CD4-positive, alpha-beta T cell (primary cell): ENCODE measurements around the gene ELOVL5. TPM values are rescaled to one million over a fixed set of nuclear protein-coding genes. Genes with fewer than 3 reads are reported as not detected.

Experiments used
- ATAC-seq: fragments of 200-7000 bp; cut with Tn5 transposase; one replicate; pipeline ENCODE4 v1.10.0; 2022; ENCODE audit warnings: mild to moderate bottlenecking; ENCODE audit not compliant: poor library complexity
- CTCF ChIA-PET: fragments of 350-600 bp; sonication (Branson Sonifier 250); formaldehyde crosslinking; loops from one replicate; lab custom pipeline; 2021; ENCODE audit warnings: antibody characterized with exemption, inconsistent platforms; lab: Charles Lee
- POLR2A ChIA-PET: fragments of 350-600 bp; sonication (Branson Sonifier 250); formaldehyde crosslinking; loops from one replicate; lab custom pipeline; 2021; ENCODE audit warnings: antibody characterized with exemption, inconsistent platforms; lab: Charles Lee
- DNase-seq, 14 experiments: peaks; one replicate each; pipeline ENCODE4 v3.0.0-alpha.2; 2013 to 2020; ENCODE audit warnings: mixed read lengths in 2 of 14
- H3K27ac ChIP-seq, 2 donors: one replicate each; pipeline versions ENCODE4 v1.5.1 to v1.7.0; 2013; ENCODE audit warnings: low read length in 2 of 2, low read depth in 1 of 2, mild to moderate bottlenecking in 1 of 2
- H3K27me3 ChIP-seq, 2 experiments: 1 replicate in 1 of 2; 2 replicates in 1 of 2; pipeline versions ENCODE4 v1.6.1 to v1.7.0; 2013; ENCODE audit warnings: low read length in 2 of 2, control low read depth in 1 of 2, mild to moderate bottlenecking in 1 of 2, moderate library complexity in 1 of 2; ENCODE audit not compliant: insufficient read depth in 2 of 2, control insufficient read depth in 1 of 2
- H3K36me3 ChIP-seq: one replicate; pipeline ENCODE4 v1.6.1; 2013; ENCODE audit warnings: low read length, control low read depth; ENCODE audit not compliant: insufficient read depth
- H3K4me1 ChIP-seq: one replicate; pipeline ENCODE4 v1.6.1; 2013; ENCODE audit warnings: low read length, control low read depth; ENCODE audit not compliant: insufficient read depth
- H3K4me3 ChIP-seq: one replicate; pipeline ENCODE4 v1.5.1; 2013; ENCODE audit warnings: mild to moderate bottlenecking, low read length, moderate library complexity
- H3K9me3 ChIP-seq, 2 experiments: 1 replicate in 1 of 2; 2 replicates in 1 of 2; pipeline versions ENCODE4 v1.6.1 to v1.7.0; 2013; ENCODE audit warnings: low read length in 2 of 2, mild to moderate bottlenecking in 2 of 2, control low read depth in 1 of 2, moderate library complexity in 1 of 2; ENCODE audit not compliant: control insufficient read depth in 1 of 2, insufficient read depth in 1 of 2
- H3K27ac Mint-ChIP-seq: one replicate; pipeline ENCODE4 v1.8.0; 2020; ENCODE audit warnings: mixed read lengths
- H3K27me3 Mint-ChIP-seq: one replicate; pipeline ENCODE4 v1.8.0; 2021; ENCODE audit warnings: mixed read lengths
- H3K36me3 Mint-ChIP-seq: one replicate; pipeline ENCODE4 v1.8.0; 2021; ENCODE audit warnings: low read depth, mixed read lengths
- H3K4me1 Mint-ChIP-seq: one replicate; pipeline ENCODE4 v1.8.0; 2021; ENCODE audit warnings: low read depth, mixed read lengths
- H3K4me3 Mint-ChIP-seq: one replicate; pipeline ENCODE4 v1.8.0; 2020; ENCODE audit warnings: mild to moderate bottlenecking, mixed read lengths
- H3K9me3 Mint-ChIP-seq: one replicate; pipeline ENCODE4 v1.8.0; 2020; ENCODE audit warnings: mixed read lengths
- intact Hi-C, 2 experiments: fragments of 100-400 bp; cut with DNase I in 1 of 2; cut with micrococcal nuclease in 1 of 2; formaldehyde crosslinking; loops; one replicate each; pipeline versions ENCODE4 v1.15.1 to v1.9.0; 2023 to 2025; cut with DNase I, micrococcal nuclease
- total RNA-seq, 174 experiments: library from RNA in 2 of 174; stranded (reverse) in 2 of 174; gene quantifications; one replicate each; pipeline ENCODE4 v1.2.3 and lab custom pipeline; 2021 to 2026
- TF ChIP-seq, protein P1 (sequence below): fragments of 200-600 bp; IDR thresholded peaks from one replicate; pipeline ENCODE4 v1.8.0; 2022; ENCODE audit warnings: antibody characterized with exemption, mild to moderate bottlenecking

ELOVL5 gene
- total RNA-seq, 2 experiments from 2014 or later: 78.0 to 86.8 TPM

DNA sequence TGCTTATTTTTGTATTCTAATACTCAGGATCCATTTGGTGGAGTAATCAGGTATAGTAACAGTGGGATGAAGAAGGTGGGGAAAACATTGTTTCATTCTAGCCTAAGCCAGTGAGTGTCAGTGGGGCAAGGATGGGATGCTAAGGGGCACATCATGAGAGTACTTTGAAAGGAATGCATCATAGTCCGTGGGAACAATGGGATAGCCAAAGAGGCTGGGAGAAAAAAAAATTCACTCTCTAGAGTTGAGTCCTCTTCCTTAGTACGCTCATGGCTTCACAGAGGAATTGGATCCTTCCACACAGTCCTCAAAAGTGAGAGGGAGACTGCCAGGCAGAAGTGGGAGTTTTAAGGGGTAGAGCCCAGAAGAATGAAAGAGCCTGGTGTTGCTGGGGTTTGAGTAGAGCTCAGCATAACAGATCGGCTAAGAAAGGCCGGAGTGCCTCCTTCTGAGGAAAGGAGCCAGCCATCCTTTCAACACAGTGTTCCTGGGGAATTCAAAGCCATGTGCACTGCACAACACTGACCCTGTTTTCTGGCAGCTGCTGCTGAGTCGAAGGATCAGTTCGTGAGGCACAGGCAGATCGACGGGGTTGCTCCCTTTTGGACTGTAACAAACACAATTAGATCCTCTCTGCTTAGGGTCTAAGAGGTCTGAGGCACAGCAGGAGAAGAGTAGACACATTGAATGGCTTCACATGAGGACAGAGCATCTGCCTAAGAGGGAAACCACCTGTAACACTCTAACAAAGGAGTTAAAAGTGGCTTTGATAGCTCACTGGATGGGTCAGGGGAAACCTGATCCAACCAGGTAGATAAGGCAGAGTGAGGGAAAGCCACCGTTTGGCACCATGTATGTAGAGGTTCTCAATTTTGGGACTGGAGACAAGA lies 61.2 kb downstream of the ELOVL5 start:
- TF ChIP-seq, protein P1, sequence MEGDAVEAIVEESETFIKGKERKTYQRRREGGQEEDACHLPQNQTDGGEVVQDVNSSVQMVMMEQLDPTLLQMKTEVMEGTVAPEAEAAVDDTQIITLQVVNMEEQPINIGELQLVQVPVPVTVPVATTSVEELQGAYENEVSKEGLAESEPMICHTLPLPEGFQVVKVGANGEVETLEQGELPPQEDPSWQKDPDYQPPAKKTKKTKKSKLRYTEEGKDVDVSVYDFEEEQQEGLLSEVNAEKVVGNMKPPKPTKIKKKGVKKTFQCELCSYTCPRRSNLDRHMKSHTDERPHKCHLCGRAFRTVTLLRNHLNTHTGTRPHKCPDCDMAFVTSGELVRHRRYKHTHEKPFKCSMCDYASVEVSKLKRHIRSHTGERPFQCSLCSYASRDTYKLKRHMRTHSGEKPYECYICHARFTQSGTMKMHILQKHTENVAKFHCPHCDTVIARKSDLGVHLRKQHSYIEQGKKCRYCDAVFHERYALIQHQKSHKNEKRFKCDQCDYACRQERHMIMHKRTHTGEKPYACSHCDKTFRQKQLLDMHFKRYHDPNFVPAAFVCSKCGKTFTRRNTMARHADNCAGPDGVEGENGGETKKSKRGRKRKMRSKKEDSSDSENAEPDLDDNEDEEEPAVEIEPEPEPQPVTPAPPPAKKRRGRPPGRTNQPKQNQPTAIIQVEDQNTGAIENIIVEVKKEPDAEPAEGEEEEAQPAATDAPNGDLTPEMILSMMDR: no peak
- no peaks in the 10 kb centered on the region for H3K27me3 ChIP-seq
- Mint-ChIP-seq H3K4me3 (no peak overlapping the region), H3K36me3 (peaks cover 47% of the 10 kb centered on the region), H3K27ac (peak overlapping the region; percentile 73), H3K4me1 (peaks cover 79% of the 10 kb centered on the region), H3K9me3 (no peaks in the 10 kb centered on the region), H3K27me3 (no peaks in the 10 kb centered on the region)
- H3K4me1 ChIP-seq: peaks cover 57% of the 10 kb centered on the region
- CTCF ChIA-PET: interaction anchor here (1.6 kb wide), 1 partner anchor 14 kb away, joined by 3 read pairs; no protein-coding TSS in a partner anchor
- H3K36me3 ChIP-seq: peaks cover 19% of the 10 kb centered on the region
- H3K9me3 ChIP-seq: no peaks in the 10 kb centered on the region
- POLR2A ChIA-PET: interaction anchor here (7.7 kb wide), 1 partner anchor 59 kb away, joined by 87 read pairs; the partner anchor contains the start of gene ELOVL5
- H3K27ac ChIP-seq: peak overlapping the region in 1 of 2 donors; percentile 29
- no peak overlapping the region for H3K4me3 ChIP-seq
- no peak for DNase-seq
- intact Hi-C loops: no loop called here
- no peak for ATAC-seq

DNA sequence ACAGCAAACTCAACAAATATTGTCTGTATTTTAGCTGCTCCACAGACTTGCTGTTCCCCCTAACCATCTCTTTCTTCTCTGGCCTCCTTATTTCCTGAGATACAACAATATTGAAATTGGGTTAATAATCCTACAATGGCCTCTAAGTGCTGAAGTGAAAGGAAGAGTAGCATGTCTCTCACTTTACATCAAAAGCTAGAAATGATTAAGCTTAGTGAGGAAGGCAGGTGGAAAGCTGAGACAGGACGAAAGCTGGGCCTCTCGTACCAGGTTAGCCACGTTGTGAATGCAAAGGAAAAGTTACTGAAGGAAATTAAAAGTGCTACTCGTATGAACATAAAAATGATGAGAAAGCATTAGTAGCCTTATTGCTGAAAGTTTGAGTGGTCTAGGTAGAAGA lies 63.8 kb downstream of the ELOVL5 start:
- H3K27ac ChIP-seq: no peak overlapping the region
- H3K27me3 ChIP-seq: no peaks in the 10 kb centered on the region
- H3K9me3 ChIP-seq: no peaks in the 10 kb centered on the region
- Mint-ChIP-seq H3K9me3 (no peaks in the 10 kb centered on the region), H3K4me1 (peaks cover 79% of the 10 kb centered on the region), H3K4me3 (peak overlapping the region; percentile 27), H3K27me3 (no peaks in the 10 kb centered on the region), H3K27ac (peak overlapping the region; percentile 59), H3K36me3 (peaks cover 54% of the 10 kb centered on the region)
- intact Hi-C loops: no loop called here
- peaks cover 30% of the 10 kb centered on the region for H3K36me3 ChIP-seq
- CTCF ChIA-PET: interaction anchor here (1.2 to 1.6 kb wide), 2 partner anchors 24 to 125 kb away, joined by 3 to 6 read pairs; no protein-coding TSS in a partner anchor
- DNase-seq (peak in 1 of 14 experiments; percentile 13), ATAC-seq (peak; percentile 26)
- peaks cover 62% of the 10 kb centered on the region for H3K4me1 ChIP-seq
- H3K4me3 ChIP-seq: no peak overlapping the region
- TF ChIP-seq, protein P1: no peak
- POLR2A ChIA-PET: interaction anchor here (0.7 to 1.4 kb wide), 3 partner anchors 18 to 96 kb away, joined by 3 read pairs; no protein-coding TSS in a partner anchor

DNA sequence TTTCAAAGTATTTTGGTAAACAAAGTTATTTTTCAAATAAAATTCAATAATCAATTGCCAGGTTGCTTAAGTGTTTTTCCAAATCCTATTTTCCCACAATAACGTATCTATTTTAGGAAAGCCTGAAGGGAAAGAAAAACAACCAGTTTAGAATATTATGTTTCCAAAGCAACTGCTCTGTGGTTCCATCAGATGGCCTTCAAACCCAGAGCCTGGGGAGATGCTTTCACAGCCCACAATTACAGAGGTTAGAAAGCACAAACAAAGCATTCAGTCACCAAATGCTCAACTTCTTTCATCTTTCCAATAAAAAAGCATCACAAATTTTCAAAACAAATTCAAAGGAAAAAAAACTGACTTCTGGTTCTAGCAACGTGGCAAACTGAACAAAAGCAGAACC lies 66.0 kb downstream of the ELOVL5 start:
- Mint-ChIP-seq H3K9me3 (no peaks in the 10 kb centered on the region), H3K27me3 (no peaks in the 10 kb centered on the region), H3K4me3 (no peak overlapping the region), H3K36me3 (peaks cover 59% of the 10 kb centered on the region), H3K27ac (no peak overlapping the region), H3K4me1 (peaks cover 79% of the 10 kb centered on the region)
- no peak for ATAC-seq
- Histone ChIP-seq H3K27me3 (no peaks in the 10 kb centered on the region), H3K9me3 (no peaks in the 10 kb centered on the region), H3K36me3 (peaks cover 42% of the 10 kb centered on the region), H3K4me1 (peaks cover 46% of the 10 kb centered on the region), H3K27ac (no peak overlapping the region), H3K4me3 (no peak overlapping the region)
- TF ChIP-seq, protein P1: no peak
- DNase-seq: no peak
- ChIA-PET POLR2A (no interaction called here), CTCF (interaction anchor here (1.4 kb wide), 1 partner anchor 112 kb away, joined by 7 read pairs; no protein-coding TSS in a partner anchor)
- intact Hi-C loops: no loop called here
